Loucy (cell line): ENCODE data around the gene TCF15.

Experiments
- H2AFZ ChIP-seq: fragments of 200-600 bp; sonication (generic); 2 replicates; pipeline ENCODE4 v1.6.0; 2016; ENCODE audit warnings: antibody characterized with exemption, mild to moderate bottlenecking, low read length, moderate library complexity
- H3F3A ChIP-seq: fragments of 200-600 bp; 2 replicates; pipeline ENCODE4 v1.6.0; 2016; ENCODE audit warnings: antibody characterized with exemption, low read depth, mild to moderate bottlenecking
- H3K27me3 ChIP-seq: fragments of 200-600 bp; sonication (generic); 2 replicates; pipeline ENCODE4 v1.6.1; 2014; ENCODE audit warnings: low read length, mild to moderate bottlenecking; ENCODE audit not compliant: insufficient read depth, poor library complexity, severe bottlenecking
- H3K36me3 ChIP-seq: fragments of 200-600 bp; sonication (generic); 2 replicates; pipeline ENCODE4 v1.6.1; 2016; ENCODE audit warnings: low read length; ENCODE audit not compliant: insufficient read depth
- H3K4me1 ChIP-seq: fragments of 200-600 bp; sonication (generic); 2 replicates; pipeline ENCODE4 v1.5.1; 2014; ENCODE audit warnings: low read length, mild to moderate bottlenecking; ENCODE audit not compliant: insufficient read depth, poor library complexity, severe bottlenecking
- H3K4me2 ChIP-seq: fragments of 200-600 bp; sonication (generic); 2 replicates; pipeline ENCODE4 v1.6.0; 2014; ENCODE audit warnings: antibody characterized with exemption, low read length, low read depth, mild to moderate bottlenecking; ENCODE audit not compliant: poor library complexity, severe bottlenecking
- H3K4me3 ChIP-seq: fragments of 200-600 bp; sonication (generic); 2 replicates; pipeline ENCODE4 v1.5.1; 2014; ENCODE audit warnings: low read length, mild to moderate bottlenecking, mixed read lengths; ENCODE audit not compliant: poor library complexity, severe bottlenecking
- H3K79me2 ChIP-seq: fragments of 200-600 bp; sonication (generic); 2 replicates; pipeline ENCODE4 v1.6.1; 2014; ENCODE audit warnings: low read length; ENCODE audit not compliant: insufficient read depth
- H3K9ac ChIP-seq: fragments of 200-600 bp; sonication (generic); 2 replicates; pipeline ENCODE4 v1.6.0; 2014; ENCODE audit warnings: mild to moderate bottlenecking, low read depth, low read length, moderate library complexity; ENCODE audit not compliant: poor library complexity, severe bottlenecking
- H3K9me2 ChIP-seq: fragments of 200-600 bp; sonication (generic); replicated peaks from 2 replicates; pipeline ENCODE4 v1.6.1; 2016; ENCODE audit warnings: low read depth, low read length, mixed read lengths
- H3K9me3 ChIP-seq: fragments of 200-600 bp; sonication (generic); 2 replicates; pipeline ENCODE4 v1.6.1; 2014; ENCODE audit warnings: mild to moderate bottlenecking, antibody characterized with exemption, low read length, low read depth; ENCODE audit not compliant: insufficient read depth
- H4K20me1 ChIP-seq: fragments of 200-600 bp; sonication (generic); 2 replicates; pipeline ENCODE4 v1.6.0; 2014; ENCODE audit warnings: antibody characterized with exemption, low read length, mild to moderate bottlenecking; ENCODE audit not compliant: insufficient read depth, poor library complexity, severe bottlenecking
- CTCF ChIP-seq: fragments of 200-600 bp; sonication (generic); conservative IDR thresholded peaks from 2 replicates; pipeline ENCODE4 v1.5.1; 2014; ENCODE audit warnings: mild to moderate bottlenecking, antibody characterized with exemption, low read length
- EZH2phosphoT487 ChIP-seq: fragments of 200-600 bp; IDR thresholded peaks from 2 replicates; pipeline ENCODE4 v1.6.1; 2018; ENCODE audit warnings: antibody characterized with exemption, mild to moderate bottlenecking, moderate library complexity, borderline replicate concordance

TCF15 gene

GRCh38 chr20:631101-631500 is 21.0 kb upstream of the TCF15 start:
- no peak overlapping the region for H3K4me3 ChIP-seq
- H3K79me2 ChIP-seq = no peaks in the 10 kb centered on the region
- H3K4me1 ChIP-seq = no peaks in the 10 kb centered on the region
- H3K27me3 ChIP-seq = no peaks in the 10 kb centered on the region
- TF ChIP-seq EZH2phosphoT487 = no peak
- no peak for TF ChIP-seq CTCF
- H3K9ac ChIP-seq = no peak overlapping the region
- H3F3A ChIP-seq = no peaks in the 10 kb centered on the region
- H4K20me1 ChIP-seq = no peaks in the 10 kb centered on the region
- H3K36me3 ChIP-seq = no peaks in the 10 kb centered on the region
- H3K9me2 ChIP-seq = no peaks in the 10 kb centered on the region
- no peaks in the 10 kb centered on the region for H3K9me3 ChIP-seq
- no peak overlapping the region for H3K4me2 ChIP-seq
- H2AFZ ChIP-seq = no peak overlapping the region

GRCh38 chr20:626579-626978 is 16.5 kb upstream of the TCF15 start:
- Histone ChIP-seq H3K9me3 (no peaks in the 10 kb centered on the region), H3K27me3 (no peaks in the 10 kb centered on the region), H3K79me2 (no peaks in the 10 kb centered on the region), H3K9ac (no peak overlapping the region), H3F3A (no peaks in the 10 kb centered on the region), H3K4me3 (no peak overlapping the region), H3K4me2 (no peak overlapping the region), H2AFZ (no peak overlapping the region), H3K9me2 (no peaks in the 10 kb centered on the region), H4K20me1 (no peaks in the 10 kb centered on the region), H3K4me1 (no peaks in the 10 kb centered on the region), H3K36me3 (no peaks in the 10 kb centered on the region)
- TF ChIP-seq CTCF (no peak), EZH2phosphoT487 (no peak)

- Histone ChIP-seq H3K79me2 (no peaks in the 10 kb centered on the region), H4K20me1 (no peaks in the 10 kb centered on the region), H2AFZ (no peak overlapping the region), H3K9ac (no peak overlapping the region), H3K4me3 (no peak overlapping the region), H3K9me3 (no peaks in the 10 kb centered on the region), H3K9me2 (no peaks in the 10 kb centered on the region), H3K36me3 (no peaks in the 10 kb centered on the region), H3F3A (no peaks in the 10 kb centered on the region), H3K4me1 (no peaks in the 10 kb centered on the region), H3K4me2 (no peak overlapping the region), H3K27me3 (no peaks in the 10 kb centered on the region)
- TF ChIP-seq CTCF = no peak
- TF ChIP-seq EZH2phosphoT487 = no peak
These were observed 15.3 kb upstream of the TCF15 start for GRCh38 chr20:625360-625932.
